Dedifferentiated amniotic fluid mesenchymal stem cell (primary cell): ENCODE measurements around the gene HIVEP3.

Experiments
- DNase-seq: peaks from one replicate; pipeline ENCODE4 v3.0.0-alpha.2; 2016; ENCODE audit errors: extremely low spot score

The HIVEP3 gene

DNA sequence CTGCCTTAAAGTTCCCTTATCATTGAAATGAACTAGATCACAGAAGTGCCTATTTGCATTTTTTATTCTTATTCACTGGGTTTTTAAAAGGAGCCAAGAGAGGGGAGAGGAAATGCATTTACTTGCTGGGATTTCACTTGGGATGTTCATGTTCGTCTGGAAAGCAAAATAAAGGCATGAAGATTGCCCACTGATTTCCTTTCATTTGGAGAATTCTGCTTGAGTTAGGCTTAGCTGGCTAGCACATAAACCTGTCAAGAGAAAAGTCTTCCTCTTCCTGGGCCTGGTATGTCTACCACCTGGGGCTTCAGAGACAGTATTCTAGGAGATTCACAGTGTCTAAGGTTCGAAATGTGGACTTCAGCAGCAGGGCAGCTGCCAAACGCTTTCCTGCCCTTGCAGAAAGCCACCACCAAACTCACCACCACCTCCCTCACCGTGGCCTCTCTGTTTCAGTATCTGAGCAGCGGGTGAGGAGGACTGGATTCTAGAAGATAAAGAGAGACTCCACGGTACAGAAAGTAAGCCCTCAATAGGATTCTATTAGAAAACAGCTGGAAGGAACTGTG lies 44.5 kb downstream of the HIVEP3 start:
- no peak for DNase-seq

DNA sequence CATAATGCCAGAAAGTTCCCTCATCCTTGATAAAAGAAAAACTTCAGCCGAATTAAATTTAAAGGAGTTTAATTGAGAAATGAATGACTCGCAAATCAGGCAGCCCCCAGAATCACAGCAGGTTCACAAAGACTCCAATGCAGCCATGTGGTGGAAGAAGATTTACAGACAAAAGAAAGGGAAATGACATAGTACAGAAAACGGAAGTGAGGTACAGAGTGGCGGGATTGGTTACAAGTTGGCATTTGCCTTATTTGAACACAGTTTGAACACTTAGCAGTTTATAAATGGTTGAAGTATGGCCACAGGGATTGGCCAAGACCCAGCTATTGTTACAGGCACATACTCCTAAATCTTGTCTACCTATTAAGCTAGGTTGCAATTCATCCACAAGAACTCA lies 46.6 kb downstream of the HIVEP3 start:
- DNase-seq = no peak

DNA sequence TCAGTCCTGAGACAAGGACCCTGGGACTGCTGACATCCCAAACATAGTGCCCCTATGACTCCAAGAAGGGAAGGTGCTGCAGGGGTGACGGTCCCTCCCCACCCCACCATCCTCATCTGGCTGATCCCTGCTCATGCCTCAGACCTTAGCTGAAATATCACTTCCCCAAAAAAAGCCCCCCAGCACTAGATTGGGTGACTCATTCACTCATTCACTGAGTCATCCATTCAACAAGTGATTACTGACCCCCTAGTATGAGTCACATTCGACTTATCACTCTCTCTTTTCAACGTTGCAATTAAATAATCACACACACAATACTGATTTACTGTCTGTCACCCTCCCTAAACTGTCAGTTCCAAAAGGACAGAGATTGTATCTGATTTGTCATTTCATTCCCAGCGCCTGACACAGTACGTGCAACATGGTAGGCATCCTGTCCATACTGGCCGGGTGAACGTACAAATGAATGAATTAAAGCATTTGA lies 48.6 kb downstream of the HIVEP3 start:
- no peak for DNase-seq

DNA sequence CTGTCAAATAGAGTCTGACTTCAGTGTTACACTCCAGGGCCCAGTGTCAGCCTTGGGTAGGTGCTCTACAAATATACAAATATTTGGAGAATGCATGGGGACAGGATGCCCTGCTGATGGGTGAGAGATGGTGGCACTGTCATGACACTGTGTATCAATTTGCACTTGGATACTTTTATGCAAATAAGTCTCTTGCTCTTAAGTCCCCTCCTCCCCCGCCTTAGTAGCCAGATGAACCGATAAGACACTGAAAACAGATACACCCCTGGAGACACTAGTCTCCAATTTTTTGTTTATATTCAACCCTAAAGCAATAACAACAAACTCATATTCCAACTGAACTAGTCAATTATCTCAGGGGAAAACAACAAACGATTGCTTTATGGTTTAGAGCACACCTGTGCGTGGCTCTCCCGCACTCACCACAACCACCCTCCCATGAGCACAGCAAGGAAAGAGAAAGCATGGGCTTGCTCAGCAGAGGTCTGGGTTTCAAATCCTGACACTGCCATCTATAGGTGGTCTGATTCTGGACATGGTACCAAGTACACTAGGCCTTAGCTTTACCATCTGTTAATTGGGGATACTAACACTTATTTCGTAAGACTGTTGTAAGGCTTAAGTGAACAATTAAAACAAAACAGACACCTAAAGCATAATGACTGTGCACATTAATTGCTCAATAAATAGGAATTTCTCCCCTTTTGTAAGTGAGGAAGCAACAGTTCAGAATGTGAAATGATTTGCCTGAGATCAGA lies 50.3 kb downstream of the HIVEP3 start:
- DNase-seq = no peak

DNA sequence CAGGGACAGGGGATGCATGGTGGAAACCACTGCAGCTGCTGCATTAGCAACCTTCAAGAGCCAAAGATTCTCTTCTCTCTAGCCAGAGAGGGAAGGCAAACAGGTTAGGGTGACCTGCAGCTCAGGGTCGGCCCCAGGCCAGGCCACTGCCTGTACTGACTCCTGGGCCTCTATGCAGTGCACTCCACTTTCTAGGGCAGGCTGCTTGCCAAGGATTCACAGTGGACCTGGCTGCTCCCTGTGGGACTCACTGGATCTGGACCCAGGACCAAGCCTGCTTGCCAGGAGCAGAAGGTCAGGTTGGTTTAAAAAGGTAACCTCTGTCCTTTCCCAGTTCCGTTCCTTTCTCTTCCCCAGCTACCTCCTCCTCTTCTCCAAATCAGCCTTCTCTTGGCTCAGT lies 52.4 kb downstream of the HIVEP3 start:
- DNase-seq = no peak

DNA sequence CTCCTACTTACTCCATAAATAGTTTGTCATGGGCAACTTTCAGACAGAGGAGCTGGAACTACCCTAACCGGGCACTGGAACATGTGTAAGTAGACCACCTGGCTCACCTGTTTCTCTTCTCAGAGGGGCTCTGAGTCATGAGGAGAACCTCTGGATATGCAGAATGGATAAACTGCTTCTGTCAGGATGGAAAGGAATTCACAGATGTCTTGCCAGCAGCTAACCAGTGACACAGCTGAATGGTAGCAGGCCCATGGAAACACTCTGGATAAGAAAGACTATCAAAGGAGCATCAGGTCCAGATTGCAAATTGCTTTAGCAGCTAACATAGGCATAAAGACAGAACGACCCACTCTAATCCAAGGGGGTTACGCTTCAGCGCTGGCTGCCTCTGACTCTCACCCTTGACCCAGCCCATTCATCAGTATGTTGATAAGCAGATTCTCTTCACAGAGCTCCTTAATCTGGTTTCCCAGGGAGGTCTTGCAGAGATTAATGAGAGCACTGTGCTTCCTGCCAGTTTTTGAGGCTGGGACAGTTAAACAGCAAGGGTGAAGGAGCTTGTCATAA lies 54.2 kb downstream of the HIVEP3 start:
- DNase-seq = no peak

DNA sequence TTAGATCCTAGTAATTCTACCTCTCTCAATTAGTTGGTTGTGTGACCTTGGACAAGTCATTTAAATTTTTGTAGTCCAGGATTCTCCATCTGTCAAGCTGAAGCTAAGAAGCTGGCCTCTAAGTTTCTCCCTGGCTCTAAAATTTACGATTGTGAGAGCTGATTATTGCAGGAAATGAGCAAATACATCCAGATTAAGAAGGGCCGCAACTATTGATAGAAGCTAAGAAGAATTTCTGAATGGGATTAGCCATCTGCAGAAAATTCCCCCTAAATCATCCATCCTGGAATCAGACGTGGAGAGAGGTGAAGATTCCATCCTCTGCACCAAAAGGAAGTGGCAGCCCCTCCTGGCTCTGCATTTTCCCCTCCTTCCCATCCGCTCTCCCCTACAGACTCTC lies 55.0 kb downstream of the HIVEP3 start:
- no peak for DNase-seq

DNA sequence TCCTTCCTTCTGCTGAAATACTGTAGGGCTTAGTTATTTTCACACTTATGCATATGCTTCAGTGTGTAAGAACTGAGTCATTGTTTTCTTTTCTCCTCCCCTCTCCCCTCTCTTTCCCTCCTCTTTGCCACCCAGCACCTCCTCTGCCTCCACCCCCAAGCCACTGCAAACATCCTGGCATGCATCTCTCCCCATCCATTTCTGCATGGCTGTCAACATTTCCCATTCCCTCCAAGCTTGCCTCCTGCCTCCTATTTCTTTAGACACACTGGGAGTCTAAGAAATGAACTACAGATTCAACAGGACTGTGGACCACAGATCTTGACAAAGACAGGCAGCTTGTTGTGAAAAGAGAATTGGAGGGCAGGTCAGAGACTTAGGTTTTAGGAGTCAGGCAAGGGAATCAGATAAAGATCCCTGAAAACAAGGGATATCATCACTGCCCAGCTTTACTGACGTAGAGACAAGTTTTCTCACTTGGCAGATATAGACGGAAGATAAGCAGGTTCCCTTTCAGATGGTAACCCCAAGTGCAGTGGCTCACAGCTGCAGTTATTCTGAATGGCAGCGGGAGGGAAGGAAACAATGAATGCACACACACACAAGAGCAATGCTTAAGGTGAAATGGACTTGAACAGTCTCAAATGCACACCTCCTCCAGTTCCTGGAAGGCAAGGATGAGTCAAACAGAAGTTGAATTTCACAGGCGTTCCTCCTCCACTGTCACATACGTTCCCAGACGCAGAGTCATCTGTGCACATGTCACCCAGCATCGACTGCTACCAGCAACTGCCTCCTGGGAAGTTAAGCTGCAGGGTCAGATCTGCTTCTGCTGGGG lies 56.1 kb downstream of the HIVEP3 start:
- peak; percentile 36 for DNase-seq

DNA sequence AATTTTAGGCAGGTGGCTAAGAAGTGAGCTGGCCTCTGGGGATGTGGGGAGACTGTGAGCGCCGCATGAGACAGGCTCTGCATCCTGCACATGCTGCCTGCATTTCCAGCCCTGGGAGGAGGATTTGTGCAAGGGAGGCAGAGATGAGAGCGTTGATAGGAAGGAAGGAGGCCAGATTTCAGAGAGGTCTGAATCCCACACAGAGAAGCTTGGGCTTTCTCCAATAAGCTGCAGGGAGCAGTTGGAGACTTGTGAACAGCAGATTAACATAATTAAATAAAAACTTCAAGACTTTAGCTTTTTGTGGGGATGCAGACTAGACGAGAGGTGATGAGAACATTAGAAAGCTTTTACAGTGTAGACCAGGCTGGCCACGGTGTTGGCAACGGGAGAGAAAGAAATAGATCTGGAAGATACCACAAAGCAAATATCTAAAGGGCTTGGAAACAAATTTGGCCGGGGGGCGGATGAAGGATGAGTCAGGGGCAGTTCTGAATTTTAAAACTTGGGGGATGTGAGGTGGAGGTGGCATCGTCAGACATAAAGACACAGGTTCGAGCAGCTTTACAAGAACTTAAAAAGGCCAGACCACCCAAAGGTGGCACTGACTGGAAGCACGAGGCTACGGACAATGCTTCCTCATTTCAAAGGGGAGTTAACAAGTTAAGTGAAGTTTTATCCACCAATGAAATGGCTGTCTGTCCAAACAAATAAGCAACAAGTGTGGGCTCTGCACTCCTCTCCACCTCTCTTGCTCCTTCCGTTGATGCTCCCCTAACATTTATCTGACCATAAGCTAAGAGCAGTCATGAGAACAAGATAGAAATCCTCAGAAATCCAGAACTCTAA lies 57.0 kb downstream of the HIVEP3 start:
- DNase-seq = no peak

DNA sequence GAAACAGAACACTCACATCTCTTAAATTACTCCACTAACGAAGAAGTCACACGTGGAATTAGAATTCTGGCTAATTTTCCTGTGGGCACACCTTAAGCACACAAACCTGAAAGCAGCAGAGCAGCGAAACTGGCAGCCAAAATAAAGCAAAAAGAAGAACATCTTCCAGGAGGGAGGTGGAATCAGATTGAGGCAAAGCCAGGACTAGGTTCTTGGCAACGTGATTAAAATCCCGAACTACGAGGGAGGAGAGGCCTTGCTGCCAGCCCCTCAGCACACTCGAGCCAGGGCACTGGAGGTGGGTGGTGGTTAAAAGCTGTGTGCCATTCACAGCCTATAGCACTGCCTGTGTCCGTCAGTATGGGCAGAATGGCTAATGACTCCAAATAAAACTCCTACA lies 58.0 kb downstream of the HIVEP3 start:
- DNase-seq = no peak

DNA sequence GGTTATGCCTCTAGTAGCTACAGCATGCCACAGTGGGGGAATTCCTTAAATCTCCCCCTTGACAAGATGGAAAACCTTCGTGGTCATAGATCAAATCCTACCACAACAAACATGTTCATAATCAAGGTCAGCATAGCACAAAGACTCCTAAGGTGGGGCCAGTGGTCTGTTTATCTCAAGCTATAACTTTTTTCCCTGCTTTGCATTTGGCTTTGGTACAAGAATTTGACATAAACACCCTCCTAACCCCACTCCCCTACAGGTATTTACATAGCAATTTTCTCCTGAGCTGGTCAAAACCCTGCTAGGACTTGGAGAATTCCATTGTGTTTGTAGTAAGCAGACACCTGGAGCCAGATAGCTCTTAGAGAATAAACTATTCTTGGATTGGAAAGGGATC lies 58.5 kb downstream of the HIVEP3 start:
- no peak for DNase-seq

DNA sequence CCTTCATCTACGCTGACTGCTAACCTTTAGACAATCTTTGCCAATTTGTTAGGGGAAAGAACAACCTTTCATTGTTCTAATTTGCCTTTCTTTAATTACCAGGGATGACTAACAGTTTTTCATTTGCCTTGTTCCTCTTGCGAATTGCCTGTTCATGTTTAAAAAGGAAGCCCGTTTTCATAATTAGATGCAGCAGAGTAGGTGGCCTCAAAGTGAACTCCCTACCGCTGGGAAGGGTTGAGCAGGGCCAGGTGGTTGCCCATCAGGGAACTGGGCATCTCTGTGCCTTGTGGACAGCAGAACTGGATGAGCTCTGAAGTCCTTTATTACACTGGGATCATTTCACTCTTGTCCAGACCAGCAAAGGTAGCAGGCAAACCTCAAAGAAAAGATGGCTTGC lies 59.0 kb downstream of the HIVEP3 start:
- DNase-seq = no peak

DNA sequence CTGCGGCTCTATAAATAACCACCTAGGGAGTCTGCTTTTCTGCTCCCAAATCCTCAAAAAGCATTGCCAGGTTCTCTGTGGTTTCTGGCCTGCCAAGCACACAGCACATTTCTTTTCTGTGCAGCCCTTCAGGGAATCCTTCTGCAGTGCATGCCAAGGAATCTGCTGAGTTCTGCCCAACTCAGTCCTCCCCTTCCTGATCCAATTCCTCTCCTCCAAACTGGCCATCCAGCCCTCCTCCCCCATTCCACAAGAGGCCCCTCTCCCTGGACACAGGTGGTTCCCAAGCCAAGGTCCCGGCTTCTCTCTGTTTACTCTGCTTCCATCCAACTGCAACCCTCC lies 61.8 kb downstream of the HIVEP3 start:
- peak; percentile 29 for DNase-seq

DNA sequence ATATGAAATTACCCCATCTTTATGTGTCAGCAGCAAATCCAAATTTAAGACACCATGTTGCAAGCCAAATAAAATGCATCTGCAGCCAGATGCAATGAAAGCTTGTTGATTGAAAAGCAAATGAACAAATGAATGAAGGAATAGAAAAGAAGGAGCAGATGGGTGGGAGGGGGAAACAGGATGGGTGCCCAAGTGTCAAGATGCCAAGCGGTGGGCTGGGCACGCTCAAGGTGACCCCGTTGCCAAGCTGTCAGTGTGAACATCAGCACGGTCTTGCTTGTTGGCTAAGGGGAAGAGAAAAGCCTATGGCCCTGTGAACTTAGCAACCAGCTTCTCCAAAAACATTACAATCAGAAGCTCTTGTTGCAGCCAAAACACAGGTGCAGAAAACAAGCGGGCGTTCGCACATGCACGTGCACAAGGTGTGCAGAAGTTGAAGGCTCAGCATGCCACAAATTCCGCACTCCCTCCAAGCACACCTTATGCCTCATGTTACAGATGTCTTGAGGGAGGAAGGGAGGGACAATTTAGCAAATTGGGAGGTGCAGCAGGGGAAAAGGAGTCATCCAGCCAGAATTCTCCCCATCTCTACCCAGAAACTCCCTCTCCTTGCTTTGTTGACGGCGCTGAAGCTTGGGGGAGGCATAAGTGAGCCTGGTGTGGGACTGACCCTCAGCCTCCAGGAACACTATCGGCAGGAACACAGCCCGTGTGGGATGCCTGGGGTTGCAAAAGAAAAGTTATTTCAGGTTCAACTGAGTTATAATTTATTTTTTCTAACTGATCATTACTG lies 62.4 kb downstream of the HIVEP3 start:
- DNase-seq = no peak

DNA sequence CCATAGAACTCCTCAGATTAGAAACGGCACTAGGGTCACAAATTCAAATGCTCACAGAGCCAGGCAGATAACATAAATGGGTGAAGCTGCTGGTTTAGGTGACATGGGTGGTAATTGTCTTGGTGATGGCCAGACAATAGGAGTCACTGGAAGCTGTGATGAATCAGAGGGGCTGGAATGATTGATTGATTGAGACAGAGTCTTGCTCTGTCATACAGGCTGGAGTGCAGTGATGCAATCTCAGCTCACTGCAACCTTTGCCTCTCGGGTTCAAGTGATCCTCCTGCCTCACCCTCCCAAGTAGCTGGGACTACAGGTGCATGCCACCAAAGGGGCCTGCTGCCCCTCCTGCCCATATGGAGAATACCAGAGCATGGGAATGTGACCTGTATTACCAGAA lies 63.0 kb downstream of the HIVEP3 start:
- no peak for DNase-seq

DNA sequence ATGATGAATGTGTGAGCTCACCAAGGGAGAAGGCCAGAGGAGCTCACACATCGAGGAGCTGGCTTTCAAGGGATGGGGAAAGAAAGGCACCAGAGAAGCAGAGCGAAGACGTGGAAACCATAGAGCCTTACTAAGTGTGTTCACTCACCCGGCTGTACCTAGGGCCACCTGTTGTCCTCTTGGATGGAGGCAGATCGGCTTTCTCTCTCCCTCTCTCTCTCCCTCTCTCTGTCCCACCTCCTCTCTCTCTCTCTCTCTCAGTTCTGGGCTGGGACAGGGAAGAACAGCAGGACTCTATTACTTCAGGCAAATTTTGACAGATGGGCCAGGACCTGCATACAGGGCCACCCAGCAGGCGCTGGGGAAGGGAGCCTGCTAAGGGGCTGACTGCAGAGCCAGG lies 64.8 kb downstream of the HIVEP3 start:
- DNase-seq = no peak

DNA sequence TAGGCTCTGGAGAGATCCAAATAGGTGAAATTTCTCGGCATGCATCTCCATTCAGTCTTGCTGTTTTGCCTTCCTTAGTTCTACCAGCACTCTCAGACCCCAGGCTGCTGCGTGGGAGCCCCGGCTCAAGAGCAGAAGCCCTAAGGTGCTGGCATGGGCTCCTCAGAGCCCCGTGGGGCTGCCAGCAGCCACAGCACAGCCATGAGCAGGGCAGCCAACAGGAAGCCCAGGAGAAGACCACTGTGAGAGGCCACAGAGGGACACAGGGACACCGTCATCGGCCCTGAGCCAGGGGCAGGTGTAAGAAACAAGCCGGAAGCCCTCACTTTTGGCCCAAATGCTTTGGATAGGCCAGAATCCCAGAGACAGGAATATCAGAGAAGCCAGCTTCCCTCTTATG lies 66.6 kb downstream of the HIVEP3 start:
- DNase-seq = no peak

DNA sequence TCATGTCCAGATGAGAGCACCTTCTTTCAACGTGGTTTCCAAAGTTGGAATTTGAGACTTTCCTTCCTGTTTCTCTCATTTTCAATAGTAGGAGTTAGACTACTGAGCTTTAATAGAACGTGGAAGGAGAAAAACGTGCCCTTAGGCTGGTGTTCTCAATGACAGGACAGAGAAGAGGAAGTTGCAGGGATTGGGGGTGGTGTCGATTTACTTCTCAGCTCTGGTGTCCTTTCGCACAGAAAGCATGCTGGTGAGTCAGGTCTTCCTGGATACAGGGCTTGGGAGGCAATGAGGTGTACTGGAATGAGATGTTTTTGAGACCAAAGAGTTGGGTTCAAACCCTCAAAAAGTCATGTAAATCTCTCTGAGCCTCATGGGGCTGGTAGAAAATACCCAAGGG lies 67.1 kb downstream of the HIVEP3 start:
- DNase-seq = peak; percentile 34

DNA sequence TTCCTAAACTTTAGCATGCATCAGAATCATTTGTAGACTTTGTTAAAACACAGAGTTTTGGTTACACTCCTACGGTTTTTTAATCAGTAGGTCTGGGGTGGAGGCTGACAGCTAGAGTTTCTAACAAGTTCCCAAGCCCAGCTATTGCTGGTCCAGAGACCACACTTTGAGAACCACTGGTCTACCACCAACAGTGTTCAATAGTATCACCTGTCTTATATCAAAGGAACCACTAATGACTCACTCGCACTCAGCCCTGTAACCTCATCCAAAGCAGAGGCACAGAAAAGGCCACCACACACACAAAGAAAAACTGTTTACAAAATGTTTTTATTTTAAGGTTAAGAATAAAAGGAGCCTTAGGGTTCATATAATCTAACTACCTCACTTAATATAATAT lies 68.7 kb downstream of the HIVEP3 start:
- no peak for DNase-seq

DNA sequence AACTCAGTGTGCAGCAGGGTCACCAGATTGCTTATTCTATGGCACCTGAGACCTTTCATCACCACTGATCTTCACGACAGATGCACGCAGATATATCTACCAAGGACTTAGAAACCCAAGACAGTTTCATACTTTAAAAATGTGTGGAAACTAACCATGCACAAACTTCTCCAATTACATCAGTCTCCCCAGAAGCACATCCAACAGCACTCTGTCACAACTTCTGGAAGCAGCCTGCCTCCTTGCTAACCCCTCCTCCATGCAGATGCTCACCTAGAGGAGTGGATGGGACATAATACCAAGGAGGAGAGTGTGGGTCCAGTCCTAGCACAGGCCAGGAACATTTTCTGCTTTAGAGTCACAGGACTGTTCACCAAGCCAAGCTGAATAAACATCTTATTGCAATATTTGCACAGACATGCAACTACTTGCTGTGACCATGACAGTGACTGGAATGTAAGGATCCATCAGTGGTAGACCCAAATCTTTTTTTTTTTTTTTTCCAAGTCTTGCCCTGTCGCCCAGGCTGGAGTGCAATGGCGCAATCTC lies 69.4 kb downstream of the HIVEP3 start:
- no peak for DNase-seq
